ENCODE results near the gene ERN1.

DNA sequence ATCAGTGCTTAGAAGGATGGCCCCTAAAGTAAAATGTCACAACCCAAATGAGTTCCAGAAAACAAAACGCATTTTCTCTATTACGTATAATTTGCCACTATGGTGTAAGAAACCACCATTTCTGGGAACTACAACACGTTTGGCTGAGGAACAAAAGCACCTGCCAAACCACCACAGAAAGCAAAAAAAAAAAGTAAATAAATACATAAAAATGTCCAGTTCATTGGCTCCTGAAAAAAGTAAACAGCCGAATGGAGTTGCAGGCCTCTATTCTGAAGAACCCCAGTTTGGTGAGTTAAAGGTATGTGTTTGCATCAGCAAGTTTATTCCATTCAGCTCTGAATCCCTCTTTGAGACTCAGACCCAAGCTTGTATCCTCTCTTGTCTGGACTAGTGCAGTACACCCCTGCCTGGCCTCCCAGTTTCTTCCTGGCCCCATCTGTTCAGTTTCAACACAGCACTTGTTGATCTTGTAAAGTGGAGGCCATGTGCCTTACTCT is 36.9 kb downstream of the ERN1 start:
- TF ChIP-seq, protein P1, sequence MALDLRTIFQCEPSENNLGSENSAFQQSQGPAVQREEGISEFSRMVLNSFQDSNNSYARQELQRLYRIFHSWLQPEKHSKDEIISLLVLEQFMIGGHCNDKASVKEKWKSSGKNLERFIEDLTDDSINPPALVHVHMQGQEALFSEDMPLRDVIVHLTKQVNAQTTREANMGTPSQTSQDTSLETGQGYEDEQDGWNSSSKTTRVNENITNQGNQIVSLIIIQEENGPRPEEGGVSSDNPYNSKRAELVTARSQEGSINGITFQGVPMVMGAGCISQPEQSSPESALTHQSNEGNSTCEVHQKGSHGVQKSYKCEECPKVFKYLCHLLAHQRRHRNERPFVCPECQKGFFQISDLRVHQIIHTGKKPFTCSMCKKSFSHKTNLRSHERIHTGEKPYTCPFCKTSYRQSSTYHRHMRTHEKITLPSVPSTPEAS (tag by site-specific recombination; IDR thresholded peaks at IDR 0.05) = no peak
- TF ChIP-seq ZNF585B (tag by site-specific recombination; IDR thresholded peaks at IDR 0.05) = no peak

Data from HEK293 (cell line).